GM18520 (cell line): Measurements from ENCODE around the gene PRKN.

Experiments used
- ATAC-seq: cut with Tn5 transposase; IDR thresholded peaks from one replicate; pipeline ENCODE4 v1.9.1; 2021; ENCODE audit not compliant: unreplicated experiment

PRKN gene

DNA sequence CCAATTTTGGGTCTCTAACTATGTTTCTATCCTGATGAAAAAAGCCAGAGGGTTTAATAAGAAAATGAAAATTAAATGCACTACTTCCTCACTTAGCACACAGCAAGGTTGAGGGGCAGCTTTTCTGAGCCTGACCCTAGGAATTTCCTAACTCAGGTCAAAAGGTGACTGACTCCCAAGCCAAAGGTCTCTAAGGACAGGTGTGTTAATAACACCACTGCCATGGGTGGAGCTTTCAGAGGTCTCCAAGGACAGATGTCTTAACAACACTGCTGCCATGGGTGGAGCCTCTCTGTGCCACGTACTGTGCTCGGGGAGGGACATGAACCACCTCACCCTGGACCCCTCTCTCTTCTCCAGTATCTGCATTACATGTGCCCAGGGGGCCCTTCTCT lies 339.2 kb downstream of the PRKN start:
- ATAC-seq: no peak

DNA sequence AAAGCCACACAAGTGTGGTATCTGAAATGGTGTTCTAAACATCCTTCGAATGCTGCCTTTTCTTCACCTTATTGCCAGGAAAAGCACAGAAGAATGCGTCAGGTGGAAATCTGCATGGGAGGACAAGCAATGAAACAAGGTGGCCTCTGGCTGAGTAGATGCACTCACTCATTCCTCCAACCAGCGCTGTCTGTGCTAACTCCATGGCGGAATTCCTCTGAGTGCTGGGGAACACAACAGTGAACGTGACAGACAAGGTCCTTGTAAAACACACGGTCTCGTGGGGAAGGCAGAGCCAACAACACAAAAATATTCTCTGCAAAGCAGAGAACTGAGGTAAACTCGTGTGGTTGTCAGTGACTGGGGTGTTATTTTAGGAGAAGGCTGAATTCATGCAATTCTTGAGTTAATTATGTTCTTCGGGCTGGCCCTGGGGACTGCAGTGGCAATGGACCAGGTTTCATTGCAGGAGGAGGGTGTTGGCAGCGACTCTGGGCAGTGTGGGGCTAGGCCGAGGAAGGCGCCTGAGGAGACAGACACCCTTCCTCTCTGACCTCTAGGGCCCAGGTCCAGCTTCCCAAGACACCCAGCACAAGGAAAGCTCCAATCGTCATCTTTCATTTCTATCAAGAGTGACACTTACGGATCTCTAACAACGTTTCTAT lies 339.7 kb downstream of the PRKN start:
- no peak for ATAC-seq

DNA sequence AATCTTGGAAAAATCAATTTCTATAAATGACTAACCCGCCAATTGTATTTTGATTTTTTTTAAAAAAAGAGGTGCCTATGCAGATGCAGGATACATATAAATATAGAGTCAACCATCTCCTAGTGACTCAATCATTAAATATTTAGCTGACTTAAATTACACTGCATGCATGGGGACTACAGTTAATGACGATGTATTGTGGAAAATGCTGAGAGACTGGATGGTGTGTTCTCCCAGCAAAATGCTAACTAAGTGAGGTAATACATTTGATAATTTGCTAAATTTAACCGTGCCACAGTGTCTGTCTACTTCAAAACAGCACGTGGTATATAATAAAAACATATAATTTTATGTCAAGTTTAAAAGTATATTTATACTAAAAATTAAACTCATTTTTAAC lies 341.6 kb downstream of the PRKN start:
- ATAC-seq: no peak

DNA sequence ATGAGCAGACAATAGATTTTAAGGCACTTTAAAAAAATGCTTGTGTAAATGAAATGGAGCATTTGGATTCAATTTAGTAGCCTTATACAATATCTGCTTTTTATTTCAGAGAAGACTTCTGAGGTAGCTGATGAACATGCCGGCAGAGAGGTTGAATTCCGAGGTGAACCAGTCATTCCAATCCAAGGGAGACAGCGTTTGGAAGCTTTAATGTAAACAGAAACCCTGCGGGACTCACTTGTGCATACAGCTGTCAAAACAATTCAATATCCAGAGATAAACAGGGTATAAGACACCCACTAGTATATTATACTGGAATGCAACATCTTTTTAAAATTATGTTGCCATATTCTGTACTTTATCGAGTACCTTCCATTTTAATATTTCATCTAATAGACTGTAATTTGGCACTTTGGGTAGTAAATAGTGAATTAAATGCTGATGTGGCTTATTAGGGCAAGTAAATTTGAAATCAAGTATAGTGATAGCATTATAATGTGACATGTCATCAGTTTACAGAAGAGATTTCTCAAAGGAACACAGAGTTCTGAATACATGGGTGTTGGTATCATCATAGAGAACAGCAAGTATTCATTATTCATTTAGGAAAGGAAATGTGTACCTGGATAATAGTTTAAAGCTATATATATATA lies 347.7 kb downstream of the PRKN start:
- no peak for ATAC-seq

DNA sequence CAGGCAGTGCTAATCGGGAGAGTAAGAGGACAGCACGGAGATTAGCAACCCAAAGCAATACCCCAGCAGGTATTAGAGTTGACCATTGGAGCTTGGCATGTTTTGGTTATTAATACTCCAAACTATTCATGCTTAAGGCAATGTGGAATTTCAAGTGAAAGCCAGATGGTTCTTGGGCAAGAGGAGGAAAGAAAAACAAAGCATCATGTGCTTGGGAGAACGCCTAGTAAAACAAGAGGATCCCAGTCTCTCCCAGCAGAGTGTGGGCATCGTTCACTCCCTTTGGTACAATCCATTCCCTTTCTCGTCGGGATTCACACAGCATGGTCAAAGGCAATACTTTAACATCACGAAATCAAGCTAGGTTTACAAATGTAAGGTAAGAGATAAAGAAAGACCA lies 349.8 kb downstream of the PRKN start:
- no peak for ATAC-seq

DNA sequence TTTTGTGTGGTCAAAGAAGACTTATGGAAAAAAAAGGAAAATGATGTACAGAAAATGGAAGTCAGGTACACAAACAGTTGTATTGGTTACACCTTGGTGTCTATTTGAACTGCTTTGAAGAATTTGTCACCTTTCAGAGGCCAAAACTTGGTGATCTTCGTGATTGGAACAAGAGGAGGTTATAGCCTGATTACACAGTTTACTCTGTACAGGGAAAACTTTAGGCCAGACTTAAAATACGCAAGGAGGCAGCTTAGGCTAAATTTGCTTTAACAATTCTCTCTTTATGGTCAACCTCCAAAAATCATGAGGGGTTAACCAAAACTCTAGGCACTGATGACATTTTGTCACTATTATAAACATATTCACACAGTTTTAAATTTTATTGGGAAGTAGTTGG lies 353.7 kb downstream of the PRKN start:
- ATAC-seq: no peak

DNA sequence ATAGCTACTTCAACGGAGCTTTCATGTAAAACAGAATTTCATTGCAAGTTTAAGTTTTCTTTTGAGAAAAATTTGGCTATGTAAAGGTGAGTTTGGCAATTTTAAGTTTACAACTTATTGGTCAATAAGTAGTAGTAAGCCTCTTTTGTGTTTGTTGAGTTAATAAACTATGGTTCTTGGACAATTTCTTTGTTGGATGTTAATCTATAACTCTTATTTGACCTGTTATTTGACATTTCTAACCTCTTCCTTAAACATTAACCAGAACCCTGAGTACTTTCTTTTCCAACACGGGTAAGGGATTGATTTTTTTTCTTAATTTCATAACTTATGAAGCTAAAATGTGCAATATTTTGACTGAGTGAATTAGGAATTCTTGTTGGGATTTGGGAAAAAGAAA lies 354.4 kb downstream of the PRKN start:
- no peak for ATAC-seq

DNA sequence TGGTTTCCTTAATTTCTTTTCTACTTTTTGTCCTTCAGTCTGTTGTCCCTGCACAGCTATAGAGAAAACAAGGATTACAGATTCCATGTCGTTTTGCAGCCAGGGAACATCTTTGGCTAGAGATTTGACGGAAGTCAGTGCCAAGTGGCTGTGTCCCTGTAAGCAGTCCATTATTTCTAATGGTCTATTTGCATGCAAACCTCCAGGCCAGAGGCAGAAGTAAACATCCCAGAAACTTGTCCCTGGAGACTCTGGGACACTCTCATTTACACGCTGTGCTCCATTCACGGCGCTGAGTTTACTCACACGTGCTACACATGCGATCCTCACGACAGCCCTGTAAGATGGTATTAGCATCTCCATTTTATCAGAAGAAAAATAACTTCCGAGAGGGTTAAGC lies 355.5 kb downstream of the PRKN start:
- no peak for ATAC-seq

DNA sequence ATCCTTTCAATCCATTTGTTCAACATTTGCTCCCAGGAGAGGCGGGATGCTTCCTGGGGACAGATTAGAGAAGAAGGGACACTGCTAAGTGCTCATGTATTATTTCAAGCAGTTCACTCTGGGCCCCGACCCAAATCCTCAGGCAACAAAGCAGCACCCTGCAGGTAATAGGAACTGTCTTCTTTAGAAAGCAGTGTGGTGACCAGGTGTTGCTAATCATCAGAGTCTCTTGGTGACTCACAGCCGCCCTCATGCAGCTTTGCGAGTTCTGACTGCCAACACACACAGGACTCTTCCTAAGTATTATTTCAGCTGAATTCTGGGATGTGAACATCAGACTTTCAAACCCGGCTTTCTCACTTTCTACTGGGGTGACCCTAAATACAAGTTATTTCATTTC lies 356.4 kb downstream of the PRKN start:
- ATAC-seq: no peak

DNA sequence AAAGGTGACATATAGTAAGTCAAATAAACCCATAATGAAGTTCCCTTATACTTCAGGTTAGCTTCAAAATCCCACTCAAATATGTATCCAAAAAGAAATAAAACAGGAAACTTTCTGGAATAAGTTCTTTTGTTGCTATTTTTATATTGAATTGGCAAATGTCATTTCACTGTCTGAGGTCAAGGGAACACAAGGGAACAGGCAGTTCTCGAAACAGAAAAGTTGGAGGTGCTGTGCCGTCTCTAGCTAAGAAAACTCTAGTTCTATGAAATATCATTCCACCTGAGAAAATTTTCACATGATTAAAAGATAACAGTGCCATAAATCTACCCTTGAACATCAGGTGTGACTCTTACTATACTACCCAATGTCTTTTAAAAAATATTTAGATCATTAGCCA lies 358.5 kb downstream of the PRKN start:
- no peak for ATAC-seq

DNA sequence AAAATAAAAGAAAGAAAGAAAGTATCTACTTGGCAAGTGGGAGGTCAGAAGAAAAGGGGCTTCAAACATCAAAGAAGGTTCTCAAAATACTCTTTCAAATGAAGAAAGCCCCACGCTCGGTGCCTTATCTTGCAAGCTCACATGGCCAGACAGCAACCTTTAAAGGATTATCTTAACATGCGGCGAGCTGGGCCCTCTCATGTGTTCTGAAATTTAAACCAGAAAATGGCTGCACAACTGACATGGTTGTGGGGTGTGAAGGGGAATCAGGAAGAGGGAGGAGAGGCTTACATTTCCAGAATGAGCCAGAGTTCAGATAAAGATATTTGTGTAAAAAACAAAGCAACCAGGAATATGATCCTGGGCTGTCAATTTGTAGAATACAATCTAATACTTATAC lies 363.1 kb downstream of the PRKN start:
- no peak for ATAC-seq

DNA sequence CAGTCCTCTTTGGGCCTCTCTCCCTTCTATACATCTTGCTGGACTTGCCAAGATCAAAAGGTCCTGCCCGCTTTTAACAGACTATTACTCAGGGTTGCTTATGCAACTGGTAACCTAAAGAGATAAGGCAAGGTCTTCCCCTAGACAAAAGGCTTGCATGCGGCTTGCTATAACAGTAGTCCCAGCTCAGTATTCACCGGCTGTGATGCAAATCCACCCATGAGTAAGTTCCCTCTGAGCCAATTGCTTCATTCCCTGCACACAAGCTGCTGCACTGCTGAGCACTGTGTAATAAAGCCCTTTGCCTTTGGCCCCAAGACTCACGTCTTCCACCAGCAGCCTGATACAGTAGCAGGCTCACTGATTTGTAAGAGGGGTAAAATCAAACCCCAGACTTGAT lies 363.8 kb downstream of the PRKN start:
- no peak for ATAC-seq

DNA sequence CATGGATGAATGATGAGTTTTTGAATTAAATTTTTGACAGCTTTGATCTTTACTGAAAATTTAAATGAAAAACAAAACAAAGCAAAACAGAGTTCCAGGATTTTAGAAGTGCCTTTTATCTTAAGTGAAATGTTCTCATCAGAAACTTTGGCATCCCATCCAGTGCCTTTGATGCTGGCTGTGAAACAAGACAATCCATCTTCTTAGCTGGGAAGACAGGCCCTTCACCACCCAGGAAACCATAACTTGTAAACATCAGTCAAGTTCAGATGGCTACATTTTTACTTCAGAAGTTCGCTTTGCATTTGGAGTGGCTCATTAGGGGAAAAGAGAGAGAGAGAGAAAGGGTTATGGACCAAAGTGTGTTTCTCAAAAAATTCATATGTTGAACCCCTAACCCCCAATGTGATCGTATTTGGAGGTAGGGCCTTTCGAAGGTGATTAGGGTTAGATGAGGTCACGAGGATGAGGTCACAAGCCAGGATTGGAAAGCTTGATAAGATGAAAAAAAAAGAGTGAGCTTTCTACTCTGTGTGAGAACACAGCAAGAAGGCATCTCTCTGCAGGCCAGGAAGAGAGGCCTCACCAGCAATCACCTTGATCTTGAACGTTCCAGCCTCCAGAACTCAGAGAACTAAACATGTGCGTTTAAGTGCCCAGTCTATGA lies 366.5 kb downstream of the PRKN start:
- ATAC-seq: no peak

DNA sequence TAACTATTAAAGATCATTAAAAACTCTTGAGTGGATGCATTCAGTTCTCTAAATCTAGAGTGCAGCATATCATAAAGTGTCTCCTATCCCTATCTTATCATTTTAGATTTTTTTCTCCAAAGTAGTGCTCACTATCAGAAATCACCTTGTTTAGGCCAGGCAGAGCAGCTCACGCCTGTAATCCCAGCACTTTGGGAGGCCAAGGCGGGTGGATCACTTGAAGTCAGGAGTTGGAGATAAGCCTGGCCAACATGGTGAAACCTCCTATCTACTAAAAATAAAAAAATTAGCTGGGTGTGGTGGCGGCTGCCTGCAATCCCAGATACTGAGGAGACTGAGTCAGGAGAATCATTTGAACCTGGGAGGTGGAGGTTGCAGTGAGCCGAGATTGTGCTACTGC lies 368.9 kb downstream of the PRKN start:
- no peak for ATAC-seq

DNA sequence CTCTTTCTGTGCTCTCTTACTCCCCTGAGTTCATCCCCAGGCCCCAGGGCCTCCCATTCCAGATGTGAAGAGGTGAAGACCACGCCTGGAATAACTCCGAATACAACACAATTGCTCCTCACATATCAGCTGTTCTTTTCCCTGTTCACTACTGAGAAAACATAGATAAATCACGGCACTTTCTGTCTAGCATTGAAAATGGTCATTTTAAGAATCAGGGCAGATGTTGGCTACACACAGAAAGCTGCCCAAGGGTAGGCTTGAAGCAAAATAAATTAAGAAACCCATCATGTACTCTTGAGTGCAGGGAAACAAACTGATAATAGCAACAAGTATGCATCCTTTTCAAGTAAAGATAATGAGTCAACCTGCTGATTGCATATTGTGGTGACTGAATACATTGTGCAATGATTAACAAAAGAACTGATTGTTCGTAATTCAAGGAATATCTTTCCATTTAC lies 382.5 kb downstream of the PRKN start:
- ATAC-seq: no peak

DNA sequence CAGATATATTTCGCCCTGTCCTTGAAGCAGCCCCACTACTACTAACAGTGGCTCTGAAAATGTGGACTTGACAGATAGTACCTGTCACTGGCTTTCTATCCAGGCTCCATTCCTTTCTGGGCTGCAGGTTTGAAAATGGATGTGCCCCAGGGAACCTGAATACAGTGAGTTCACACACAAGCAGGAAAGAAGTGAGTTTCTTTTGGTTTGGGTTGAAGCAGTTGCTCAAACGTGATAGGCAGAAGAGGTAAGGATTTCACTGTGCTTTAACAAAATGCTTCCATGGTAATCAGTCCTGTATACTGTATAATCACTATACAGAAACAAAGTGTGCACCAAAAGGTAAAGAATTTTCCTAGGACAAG lies 382.9 kb downstream of the PRKN start:
- no peak for ATAC-seq

DNA sequence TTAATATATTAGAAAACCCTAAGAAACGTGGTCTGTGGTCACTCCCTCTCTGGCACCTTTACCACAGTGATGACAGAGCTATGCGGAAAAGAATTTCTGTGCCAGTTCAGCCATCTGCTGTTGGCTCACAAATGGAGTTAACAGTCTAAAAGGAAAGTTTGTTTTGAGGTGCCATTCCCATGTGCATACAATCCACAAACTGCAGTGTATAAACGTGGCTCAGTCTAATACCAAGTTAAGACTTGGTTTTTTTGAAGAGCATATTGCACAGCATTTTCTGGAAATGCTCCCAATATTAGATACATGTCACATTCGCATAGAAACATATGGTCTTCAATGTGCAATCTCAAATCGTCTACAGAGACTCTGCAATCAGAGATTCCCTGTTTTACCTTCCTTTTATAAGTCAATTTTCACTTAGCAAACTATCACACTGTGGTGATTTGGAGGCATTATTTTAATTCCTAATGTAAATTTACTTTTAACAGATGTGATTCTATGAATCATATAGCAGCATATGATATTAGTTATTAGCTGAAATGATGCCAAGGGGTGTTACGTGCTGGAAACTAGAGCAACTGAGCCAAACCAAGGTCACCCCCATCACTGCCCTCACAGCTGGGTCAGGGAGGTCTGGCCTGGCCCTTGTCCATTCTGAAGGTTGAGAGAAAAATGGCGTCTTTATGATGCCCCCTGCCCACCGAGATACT lies 383.5 kb downstream of the PRKN start:
- ATAC-seq: no peak

DNA sequence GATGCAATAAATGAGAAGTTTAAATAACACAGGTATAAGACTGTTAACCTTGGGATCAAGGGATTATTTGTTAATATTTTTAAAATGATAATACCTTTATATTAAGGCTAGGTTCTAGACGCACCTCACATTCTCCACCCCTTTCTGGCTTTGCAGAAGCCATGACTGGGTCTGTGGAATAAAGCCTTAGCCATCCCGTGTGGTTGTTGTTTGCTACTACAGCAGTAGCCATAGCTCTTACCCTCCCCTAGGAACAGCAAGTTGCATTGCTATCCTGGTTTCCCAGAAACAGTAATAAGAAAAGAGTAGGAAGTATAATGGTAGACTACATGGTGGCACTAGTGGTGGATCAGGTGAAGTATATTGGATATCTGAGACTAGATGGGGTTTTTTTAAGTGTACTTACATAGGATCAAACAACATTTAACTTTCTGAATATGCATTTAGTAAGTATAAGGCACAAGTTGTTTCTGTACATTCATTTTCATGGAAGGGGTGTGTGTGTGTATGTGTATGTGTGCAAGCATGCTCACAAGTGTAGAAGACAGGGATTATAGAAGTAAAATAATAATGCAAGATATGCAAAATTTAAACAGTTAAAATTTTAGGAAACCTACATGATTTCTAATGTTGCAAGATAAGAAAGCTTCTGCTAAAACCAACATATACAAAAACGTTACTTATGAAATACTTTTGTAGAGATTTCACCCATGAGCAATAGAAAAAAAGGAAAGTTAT lies 384.2 kb downstream of the PRKN start:
- ATAC-seq: no peak

DNA sequence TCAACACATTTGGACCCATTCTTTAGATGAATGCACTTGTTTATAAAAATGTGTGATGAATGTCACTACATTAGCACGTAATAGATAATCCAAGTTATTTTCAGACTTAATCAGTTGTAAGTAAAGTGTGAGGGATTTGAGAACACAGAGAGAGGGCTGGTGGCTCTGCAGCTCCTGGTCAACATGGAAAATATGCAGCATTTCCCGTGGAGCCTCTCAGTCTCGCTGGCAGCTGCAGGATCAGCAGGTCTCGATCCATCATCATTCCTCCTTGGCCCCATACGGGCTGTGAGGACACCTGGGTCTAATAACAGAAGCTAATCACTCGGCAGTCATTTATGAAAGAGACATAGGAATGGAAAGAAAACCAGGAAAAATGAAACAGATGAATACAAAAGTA lies 390.2 kb downstream of the PRKN start:
- no peak for ATAC-seq

DNA sequence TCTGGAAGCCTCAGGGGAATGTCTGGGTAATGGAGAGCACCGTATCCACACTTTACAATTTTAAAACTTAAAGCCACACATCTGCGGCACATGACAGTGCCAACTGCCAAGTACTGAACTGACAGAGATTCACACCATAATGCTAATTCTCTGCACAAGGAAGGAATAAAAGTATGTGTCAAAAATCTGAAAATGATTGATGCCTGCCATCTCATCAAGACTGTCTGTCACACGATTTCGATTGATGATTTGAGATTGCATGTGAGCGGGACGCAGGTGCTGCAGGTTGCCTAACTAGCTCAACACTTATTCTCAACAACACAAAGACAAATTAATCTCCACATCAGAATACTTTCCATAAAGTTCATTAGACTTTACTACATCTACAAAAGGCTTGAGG lies 391.2 kb downstream of the PRKN start:
- no peak for ATAC-seq

DNA sequence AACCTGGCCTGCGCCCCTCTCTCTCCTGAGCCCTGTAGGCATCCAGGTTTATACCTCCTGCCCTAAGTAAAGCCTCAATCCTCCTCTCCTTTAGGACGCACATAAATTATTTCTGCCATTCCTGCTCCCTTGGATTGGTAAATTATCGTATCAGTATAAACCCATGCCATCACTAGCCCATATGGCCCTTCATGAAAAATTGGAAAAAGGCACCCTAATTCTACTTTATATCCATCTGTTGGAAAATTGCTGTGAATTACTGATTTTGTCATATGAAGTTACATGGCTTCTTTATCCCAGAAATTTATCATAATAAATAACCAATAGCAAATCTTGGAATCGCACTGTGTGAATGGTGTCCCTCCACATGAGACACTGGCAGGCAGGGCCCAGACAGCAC lies 395.2 kb downstream of the PRKN start:
- no peak for ATAC-seq
